ENCODE data around the gene SNX3.

- no peak for TF ChIP-seq CTCF (IDR thresholded peaks at IDR 0.05)
- no peak for TF ChIP-seq POLR2A (IDR thresholded peaks at IDR 0.05)
These were observed 33.5 kb upstream of the SNX3 start for GRCh38 chr6:108294297-108294726.
